H1 (cell line): ENCODE data around the gene IMPDH1. TPM values are rescaled to one million over a fixed set of nuclear protein-coding genes. Genes with fewer than 3 reads are reported as not detected.

Source experiments
- CTCF ChIA-PET: fragments of 300-600 bp; sonication (Branson Sonifier 250); formaldehyde crosslinking; loops from one replicate; lab custom pipeline; 2021; ENCODE audit not compliant: partially characterized antibody; lab: Charles Lee
- POLR2A ChIA-PET: fragments of 300-600 bp; sonication (Branson Sonifier 250); formaldehyde crosslinking; loops from one replicate; lab custom pipeline; 2021; ENCODE audit warnings: inconsistent platforms; ENCODE audit not compliant: partially characterized antibody; lab: Charles Lee
- DNase-seq, 2 experiments: peaks; one replicate each; pipeline versions ENCODE4 v3.0.0 to v3.0.0-alpha.2; 2010 to 2022; ENCODE audit warnings: low spot score in 2 of 2, low read depth in 1 of 2, mixed read lengths in 1 of 2
- FAIRE-seq: peaks from 2 replicates; lab custom pipeline; 2011; peaks lifted over from hg19 to GRCh38; lab: Jason Lieb, UNC
- H2AFZ ChIP-seq: 2 replicates; pipeline ENCODE4 v1.8.1; 2012; ENCODE audit warnings: low read length, inconsistent platforms
- H2AK5ac ChIP-seq: 2 replicates; pipeline ENCODE4 v1.6.1; 2013; ENCODE audit warnings: low read depth, low read length
- H2BK120ac ChIP-seq: replicated peaks from 2 replicates; pipeline ENCODE3; 2013; ENCODE audit warnings: low read depth, low read length, inconsistent platforms
- H2BK12ac ChIP-seq: 2 replicates; pipeline ENCODE4 v1.6.1; 2013; ENCODE audit warnings: low read depth, low read length
- H2BK15ac ChIP-seq: 2 replicates; pipeline ENCODE4 v1.6.1; 2013; ENCODE audit warnings: low read length
- H2BK20ac ChIP-seq: 2 replicates; pipeline ENCODE4 v1.6.1; 2013; ENCODE audit warnings: low read length
- H2BK5ac ChIP-seq: 2 replicates; pipeline ENCODE4 v1.6.1; 2013; ENCODE audit warnings: low read depth, low read length
- H3K14ac ChIP-seq: 2 replicates; pipeline ENCODE4 v1.6.1; 2013; ENCODE audit warnings: inconsistent platforms; ENCODE audit not compliant: insufficient read length
- H3K18ac ChIP-seq: 2 replicates; pipeline ENCODE4 v1.6.1; 2013; ENCODE audit warnings: low read length; ENCODE audit errors: extremely low read depth
- H3K23ac ChIP-seq: 2 replicates; pipeline ENCODE4 v1.6.1; 2013; ENCODE audit warnings: inconsistent platforms; ENCODE audit not compliant: insufficient read length
- H3K23me2 ChIP-seq: 2 replicates; pipeline ENCODE4 v1.6.1; 2013; ENCODE audit warnings: low read depth, low read length
- H3K27ac ChIP-seq: 2 replicates; pipeline ENCODE4 v1.6.1; 2011; ENCODE audit warnings: low read depth, low read length, inconsistent platforms
- H3K27me3 ChIP-seq, 4 experiments: replicated peaks in 1 of 4; 1 replicate in 1 of 4; 2 replicates in 3 of 4; pipeline versions ENCODE4 v1.6.1 to v1.8.1; 2011 to 2013; ENCODE audit warnings: low read length in 3 of 4, mild to moderate bottlenecking in 3 of 4, inconsistent platforms in 2 of 4, mixed read lengths in 2 of 4, moderate library complexity in 1 of 4; ENCODE audit not compliant: control insufficient read depth in 3 of 4, insufficient read depth in 3 of 4; ENCODE audit errors: extremely low read depth in 1 of 4
- H3K36me3 ChIP-seq, 4 experiments: 2 replicates each; pipeline versions ENCODE4 v1.6.1 to v1.8.1; 2011 to 2013; ENCODE audit warnings: mild to moderate bottlenecking in 4 of 4, low read length in 3 of 4, moderate library complexity in 2 of 4, control low read depth in 1 of 4, inconsistent platforms in 1 of 4; ENCODE audit not compliant: insufficient read depth in 4 of 4, control insufficient read depth in 2 of 4
- H3K4ac ChIP-seq: replicated peaks from 2 replicates; pipeline ENCODE3; 2013; ENCODE audit warnings: low read length, low read depth, mixed read lengths, inconsistent platforms; ENCODE audit not compliant: insufficient read length
- H3K4me1 ChIP-seq, 4 experiments: replicated peaks in 1 of 4; 1 replicate in 1 of 4; 2 replicates in 3 of 4; pipeline versions ENCODE4 v1.6.1 to v1.8.1; 2011 to 2013; ENCODE audit warnings: low read length in 3 of 4, inconsistent platforms in 2 of 4, mixed read lengths in 1 of 4; ENCODE audit not compliant: insufficient read depth in 4 of 4, control insufficient read depth in 3 of 4
- H3K4me2 ChIP-seq, 2 experiments: 2 replicates each; pipeline versions ENCODE4 v1.6.1 to v1.8.1; 2011 to 2013; ENCODE audit warnings: low read depth in 2 of 2, low read length in 2 of 2, control low read depth in 1 of 2, inconsistent platforms in 1 of 2, mild to moderate bottlenecking in 1 of 2; ENCODE audit not compliant: insufficient read depth in 1 of 2
- H3K4me3 ChIP-seq, 4 experiments: fragments of 200-600, 300-600 bp in 1 of 4; sonication (generic), shearing (Covaris generic), sonication (Bioruptor Twin) in 1 of 4; 2 replicates each; pipeline versions ENCODE4 v1.5.1 to v1.8.1; 2011 to 2016; ENCODE audit warnings: low read length in 4 of 4, low read depth in 3 of 4, control low read depth in 2 of 4, inconsistent platforms in 2 of 4, mild to moderate bottlenecking in 2 of 4, mixed read lengths in 1 of 4, moderate library complexity in 1 of 4; ENCODE audit not compliant: insufficient read depth in 2 of 4; ENCODE audit errors: extremely low read depth in 1 of 4
- H3K56ac ChIP-seq: replicated peaks from 2 replicates; pipeline ENCODE3; 2013; ENCODE audit warnings: low read depth, mild to moderate bottlenecking, mixed read lengths, low read length, inconsistent platforms; ENCODE audit not compliant: insufficient read length
- H3K79me1 ChIP-seq: 2 replicates; pipeline ENCODE4 v1.6.1; 2013; ENCODE audit warnings: low read depth, low read length, control low read depth
- H3K79me2 ChIP-seq, 2 experiments: 2 replicates each; pipeline versions ENCODE4 v1.6.1 to v1.8.1; 2012 to 2013; ENCODE audit warnings: low read length in 2 of 2, mild to moderate bottlenecking in 2 of 2, inconsistent platforms in 1 of 2; ENCODE audit not compliant: insufficient read depth in 2 of 2, control insufficient read depth in 1 of 2
- H3K9ac ChIP-seq, 4 experiments: replicated peaks in 1 of 4; 1 replicate in 1 of 4; 2 replicates in 3 of 4; pipeline versions ENCODE4 v1.6.1 to v1.8.1; 2011 to 2013; ENCODE audit warnings: low read depth in 3 of 4, low read length in 3 of 4, control low read depth in 2 of 4, mild to moderate bottlenecking in 2 of 4, moderate library complexity in 2 of 4, inconsistent platforms in 1 of 4; ENCODE audit errors: extremely low read depth in 1 of 4
- H3K9me3 ChIP-seq, 2 experiments: 2 replicates each; pipeline versions ENCODE4 v1.6.1 to v1.8.1; 2012 to 2013; ENCODE audit warnings: mild to moderate bottlenecking in 2 of 2, moderate library complexity in 2 of 2, control low read depth in 1 of 2, inconsistent platforms in 1 of 2, low read depth in 1 of 2, low read length in 1 of 2, mixed read lengths in 1 of 2; ENCODE audit not compliant: insufficient read depth in 2 of 2
- H4K20me1 ChIP-seq, 2 experiments: replicated peaks in 1 of 2; 2 replicates each; pipeline versions ENCODE3 to v1.8.1; 2011 to 2013; ENCODE audit warnings: inconsistent platforms in 2 of 2, low read length in 2 of 2, mild to moderate bottlenecking in 1 of 2; ENCODE audit not compliant: insufficient read depth in 2 of 2, control insufficient read depth in 1 of 2
- H4K5ac ChIP-seq: 2 replicates; pipeline ENCODE4 v1.6.1; 2013; ENCODE audit warnings: low read length, low read depth, mixed read lengths, inconsistent platforms; ENCODE audit not compliant: insufficient read length
- H4K8ac ChIP-seq: 2 replicates; pipeline ENCODE4 v1.8.0; 2013; ENCODE audit warnings: mild to moderate bottlenecking, moderate library complexity, low read length, inconsistent platforms; ENCODE audit not compliant: insufficient read depth; ENCODE audit errors: extremely low read depth
- H4K91ac ChIP-seq: replicated peaks from 2 replicates; pipeline ENCODE3; 2013; ENCODE audit warnings: low read length, mixed read lengths, inconsistent platforms; ENCODE audit not compliant: insufficient read length
- ASH2L ChIP-seq: fragments of 200-600, 300-600 bp; sonication (generic); IDR thresholded peaks from one replicate; pipeline ENCODE4 v1.7.1; 2017; ENCODE audit warnings: low read length
- BCL11A ChIP-seq, 2 experiments: IDR thresholded peaks; one replicate each; pipeline ENCODE4 v1.6.1; 2011; ENCODE audit warnings: low read depth in 2 of 2, low read length in 2 of 2, mild to moderate bottlenecking in 2 of 2
- BRCA1 ChIP-seq: IDR thresholded peaks from 2 replicates; pipeline ENCODE4 v1.6.1; 2012; ENCODE audit warnings: low read depth, low read length, improper control_type of control experiment
- CBX5 ChIP-seq: fragments of 300-800, 300-1000 bp; sonication (generic); IDR thresholded peaks from 2 replicates; pipeline ENCODE4 v1.7.1; 2016; ENCODE audit warnings: antibody characterized with exemption, low read length, low read depth
- CHD1 ChIP-seq: IDR thresholded peaks from 2 replicates; pipeline ENCODE4 v1.6.1; 2012; ENCODE audit warnings: low read depth, low read length, improper control_type of control experiment
- EZH2 ChIP-seq: fragments of 200-600 bp; sonication (generic); IDR thresholded peaks from 2 replicates; pipeline ENCODE4 v1.7.1; 2012; ENCODE audit warnings: low read depth, mild to moderate bottlenecking, moderate library complexity, low read length, inconsistent platforms; ENCODE audit not compliant: severe bottlenecking
- GTF2F1 ChIP-seq: IDR thresholded peaks from 2 replicates; pipeline ENCODE4 v1.6.1; 2012; ENCODE audit warnings: low read depth, low read length, improper control_type of control experiment, borderline replicate concordance
- HDAC2 ChIP-seq, 2 experiments: fragments of 300-600 bp in 1 of 2; sonication (generic) in 1 of 2; IDR thresholded peaks; 2 replicates each; pipeline ENCODE4 v1.6.1; 2011 to 2012; ENCODE audit warnings: low read depth in 2 of 2, low read length in 2 of 2, mild to moderate bottlenecking in 2 of 2, moderate library complexity in 2 of 2, borderline replicate concordance in 1 of 2, inconsistent platforms in 1 of 2
- NANOG ChIP-seq: IDR thresholded peaks from 2 replicates; pipeline ENCODE4 v1.6.1; 2011; ENCODE audit warnings: low read length, low read depth, mild to moderate bottlenecking, inconsistent platforms; ENCODE audit not compliant: insufficient read depth, poor library complexity, severe bottlenecking
- POLR2AphosphoS5 ChIP-seq: IDR thresholded peaks from 2 replicates; pipeline ENCODE4 v1.6.1; 2011; ENCODE audit warnings: low read depth, low read length
- POU5F1 ChIP-seq: IDR thresholded peaks from 2 replicates; pipeline ENCODE4 v1.6.1; 2011; ENCODE audit warnings: low read depth, mild to moderate bottlenecking, low read length, moderate library complexity
- RNF2 ChIP-seq: fragments of 200-900, 300-1000 bp; sonication (generic); IDR thresholded peaks from 2 replicates; pipeline ENCODE4 v1.7.1; 2016; ENCODE audit warnings: borderline replicate concordance, low read depth, mild to moderate bottlenecking, antibody characterized with exemption, low read length; ENCODE audit not compliant: poor library complexity, severe bottlenecking; ENCODE audit errors: missing control alignments
- SIRT6 ChIP-seq: IDR thresholded peaks from one replicate; pipeline ENCODE4 v1.7.1; 2012; ENCODE audit warnings: low read length, inconsistent platforms
- whole genome bisulfite sequencing, 2 experiments: shearing (Covaris generic) in 1 of 2; methylation state at CpG; one replicate each; pipeline versions ENCODE4 v1.1.6 to v1.1.7; 2013 to 2015; ENCODE audit warnings: low lambda C conversion rate in 2 of 2, mixed read lengths in 2 of 2, inconsistent platforms in 1 of 2, low coverage in 1 of 2, missing lambda C conversion rate in 1 of 2; ENCODE audit not compliant: insufficient replicate concordance in 2 of 2, insufficient coverage in 1 of 2, insufficient read length in 1 of 2; ENCODE audit errors: extremely low coverage in 1 of 2, missing lambda C conversion rate in 1 of 2; 5-methylcytosine and 5-hydroxymethylcytosine counted together
- polyA plus RNA-seq, 7 experiments: library from polyadenylated mRNA; depleted of rRNA in 3 of 7; stranded (reverse) in 5 of 7; unstranded in 2 of 7; fragments of >200 nt in 5 of 7; fragments of 200-250 nt in 2 of 7; gene quantifications; 1 replicate in 5 of 7; 2 replicates in 1 of 7; 4 replicates in 1 of 7; pipeline versions ENCODE4 v1.2.1 to v1.2.3, GENCODE V29; 2011 to 2013; ENCODE audit warnings: missing spikeins in 2 of 7, mixed read lengths in 2 of 7
- total RNA-seq: library from RNA; stranded (reverse); fragmentation: NEBNext Ultra II Directional; extraction: Animal tissue kit (Norgen Biotek cat#: 25700); gene quantifications from 2 replicates; pipeline ENCODE4 v1.2.1, GENCODE V29; 2021

The IMPDH1 gene
- total and polyA plus RNA-seq, 2 of the 8 experiments (the other 6 are each of a cell fraction or from before 2014, with no cell fraction given), result 45.8 TPM

GRCh38 chr7:128450409-128450808, 40.6 kb upstream of the IMPDH1 start:
- H2BK12ac ChIP-seq, result no peak overlapping the region
- peaks cover 1% of the 10 kb centered on the region; the same call in 1 of the 2 replicates for H3K23me2 ChIP-seq
- H3K14ac ChIP-seq, result no peak overlapping the region
- H4K20me1 ChIP-seq, result no peaks in the 10 kb centered on the region
- H3K18ac ChIP-seq, result no peak overlapping the region
- no peak overlapping the region for H3K23ac ChIP-seq
- no peaks in the 10 kb centered on the region for H3K79me1 ChIP-seq
- CTCF ChIA-PET, result interaction anchor here (2.8 to 14.1 kb wide), 2 partner anchors 10 to 21 kb away, joined by 27 to 258 read pairs; no protein-coding TSS in a partner anchor
- TF ChIP-seq BRCA1 (no peak), HDAC2 (IDR thresholded peaks at IDR 0.05; ENCODE audit: borderline replicate concordance in 1 of 2, low read depth in 2 of 2, low read length in 2 of 2) (no peak), POLR2AphosphoS5 (no peak), CBX5 (no peak), EZH2 (no peak), ASH2L (no peak), GTF2F1 (no peak), NANOG (no peak), BCL11A (IDR thresholded peaks at IDR 0.05; ENCODE audit: low read depth in 2 of 2, low read length in 2 of 2) (no peak), CHD1 (no peak), POU5F1 (no peak), RNF2 (no peak), SIRT6 (no peak)
- H3K4ac ChIP-seq, result no peak overlapping the region
- FAIRE-seq (no peak), DNase-seq (no peak)
- H3K27ac ChIP-seq, result no peak overlapping the region
- H2BK20ac ChIP-seq, result no peak overlapping the region
- 78% methylated on average over 2 of the region's 4 CpGs; no CpG with 5 or more reads in 1 of the 2 experiments for WGBS, 2 experiments
- no peak overlapping the region for H3K4me2 ChIP-seq
- no peaks in the 10 kb centered on the region for H3K79me2 ChIP-seq
- H3K56ac ChIP-seq, result no peak overlapping the region
- H4K8ac ChIP-seq, result no peak overlapping the region
- no peaks in the 10 kb centered on the region for H3K36me3 ChIP-seq
- POLR2A ChIA-PET, result no interaction called here
- H3K4me3 ChIP-seq, result no peak overlapping the region
- no peak overlapping the region for H2AFZ ChIP-seq
- H4K91ac ChIP-seq, result no peak overlapping the region
- no peak overlapping the region for H2BK15ac ChIP-seq
- peaks cover 6 to 11% (median 7%) of the 10 kb centered on the region in 4 experiments for H3K4me1 ChIP-seq
- no peak overlapping the region for H4K5ac ChIP-seq
- no peak overlapping the region for H2BK5ac ChIP-seq
- no peaks in the 10 kb centered on the region for H3K9me3 ChIP-seq
- H2BK120ac ChIP-seq, result no peak overlapping the region
- no peaks in the 10 kb centered on the region; a peak in 2 of 7 replicates for H3K27me3 ChIP-seq
- H3K9ac ChIP-seq, result no peak overlapping the region
- H2AK5ac ChIP-seq, result no peak overlapping the region
